OCI-LY3 (cell line): ENCODE data around the gene PARP8.

Experiments
- CTCF ChIP-seq: fragments of 200-600, 300-600 bp; sonication (generic); IDR thresholded peaks from 2 replicates; pipeline ENCODE4 v1.5.1; 2014; ENCODE audit warnings: antibody characterized with exemption, low read length, low read depth
- EZH2phosphoT487 ChIP-seq: fragments of 200-600 bp; shearing (Covaris generic); IDR thresholded peaks from 2 replicates; pipeline ENCODE4 v1.6.1; 2018; ENCODE audit warnings: antibody characterized with exemption, mixed run types, low read depth

DNA sequence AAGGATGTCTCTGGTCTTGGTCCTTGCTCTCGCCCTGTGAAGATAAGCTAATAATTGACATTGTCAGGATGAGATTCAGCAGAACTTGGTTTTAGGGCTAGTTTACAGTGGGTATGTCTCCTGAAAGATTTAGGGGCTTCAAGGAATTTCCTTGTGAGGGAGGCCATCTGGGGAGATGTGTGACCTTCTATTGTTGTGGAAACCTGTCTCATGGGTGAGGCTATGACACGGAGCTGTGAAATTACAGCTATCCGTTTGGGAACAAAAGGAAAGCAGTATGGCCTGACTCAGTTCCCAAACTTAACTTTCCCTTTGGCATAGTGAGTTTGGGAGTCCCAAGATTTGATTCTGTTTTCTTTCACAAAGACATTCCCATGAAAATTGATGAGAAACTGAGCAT, 142.0 kb downstream of the PARP8 start:
- no peak for TF ChIP-seq CTCF
- TF ChIP-seq EZH2phosphoT487, result no peak
